NCI-H2029 treated with DMSO at 0.1 percent for 48 hours (cell line): ENCODE measurements around the gene SVBP.

ENCODE experiments used
- DNase-seq: peaks from one replicate; lab custom pipeline; 2025; lab: John Stamatoyannopoulos, UW

Gene SVBP

DNA sequence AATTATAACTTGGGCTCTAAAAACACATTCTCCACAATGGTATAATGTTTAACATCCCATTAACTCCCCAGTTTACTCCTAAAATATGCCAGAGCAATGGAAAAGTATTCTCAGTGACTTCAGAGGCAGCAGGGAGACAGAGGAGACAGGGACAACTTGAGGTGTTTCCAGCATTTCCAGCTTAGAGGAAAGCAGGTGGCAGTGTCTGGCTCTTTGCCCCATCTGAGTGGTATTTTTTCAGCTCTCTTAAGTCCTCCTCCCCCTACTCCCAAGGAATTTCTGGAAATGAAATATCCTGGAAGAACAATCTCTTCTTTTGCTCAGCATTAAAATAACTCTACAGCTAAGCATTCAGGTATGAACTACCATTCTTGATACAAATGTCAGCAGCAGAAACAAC, 11.0 kb downstream of the SVBP start:
- DNase-seq, result no peak

DNA sequence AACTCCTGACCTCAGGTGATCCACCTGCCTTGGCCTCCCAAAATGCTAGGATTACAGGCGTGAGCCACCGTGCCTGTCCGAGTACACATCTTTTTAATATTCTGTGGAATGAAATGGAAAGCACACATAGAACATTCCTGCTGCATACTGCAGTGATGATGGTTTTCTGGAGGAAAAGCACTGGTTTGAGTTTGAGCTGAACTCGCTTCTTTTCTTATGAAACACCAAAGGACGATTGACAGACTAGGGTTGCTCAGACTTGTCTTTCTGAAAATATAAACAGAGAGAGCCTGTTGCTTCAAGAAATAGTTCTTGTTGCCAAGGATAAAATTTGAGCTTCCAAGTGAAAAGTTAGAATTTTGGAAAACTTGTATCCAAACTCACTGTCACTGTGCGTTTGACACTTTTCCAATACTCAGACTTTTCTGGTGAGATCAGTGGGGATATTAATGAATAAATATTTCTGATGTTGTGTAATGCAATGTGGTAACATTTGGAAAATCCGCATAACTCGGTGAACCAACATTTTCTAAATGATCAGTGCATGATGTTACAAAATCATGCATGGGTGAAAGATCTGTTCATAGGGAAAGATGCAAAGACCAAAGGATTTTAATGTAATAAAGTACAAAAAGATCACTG, 15.2 kb downstream of the SVBP start:
- DNase-seq, result no peak

- no peak for DNase-seq
Observed at GRCh38 chr1:42797979-42798378, 19.2 kb downstream of the SVBP start.

GRCh38 chr1:42797414-42797813, 19.8 kb downstream of the SVBP start:
- DNase-seq, result no peak

- DNase-seq, result no peak
Observed at GRCh38 chr1:42793824-42794223, 23.4 kb downstream of the SVBP start.

DNA sequence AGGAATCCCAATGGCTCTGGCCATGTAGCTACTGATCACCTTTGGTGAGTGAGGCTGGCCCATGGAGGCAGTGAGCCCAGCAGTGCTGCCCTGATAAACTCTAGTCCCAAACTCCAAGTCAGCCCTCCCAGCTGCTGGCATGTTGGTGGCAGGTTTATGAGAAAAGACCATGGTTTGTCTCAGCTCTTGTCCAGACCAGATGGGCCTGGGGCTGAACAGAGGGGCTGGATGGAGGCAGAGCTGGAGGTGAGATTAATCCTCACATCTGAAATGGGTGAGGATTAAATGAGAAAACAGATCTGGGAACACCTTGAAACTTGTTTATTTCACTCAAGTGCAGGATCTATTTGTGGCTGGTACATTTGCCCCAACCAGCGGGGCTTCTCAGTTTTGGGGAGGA, 29.2 kb downstream of the SVBP start:
- DNase-seq, result no peak

DNA sequence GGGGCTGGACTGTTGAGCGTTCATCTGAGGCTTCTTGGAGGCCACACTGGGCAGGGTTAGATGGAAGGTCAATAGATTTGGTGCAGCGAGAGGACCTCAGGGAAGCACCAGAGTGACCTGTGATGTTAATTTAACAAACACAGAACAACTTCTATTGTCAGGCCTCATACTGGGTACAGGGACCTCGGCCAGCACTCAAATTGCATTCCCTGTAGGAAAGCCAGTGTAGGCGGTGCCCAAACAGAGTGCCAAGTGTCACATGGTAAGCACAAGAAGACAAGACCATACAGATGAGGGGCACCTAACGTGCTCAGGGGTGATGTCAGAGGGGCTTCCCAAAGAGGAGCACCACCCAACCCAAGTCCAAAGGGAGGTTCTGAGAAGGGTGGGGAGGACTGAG, 31.1 kb downstream of the SVBP start:
- no peak for DNase-seq

- DNase-seq, result no peak
Observed at GRCh38 chr1:42784946-42785693, 32.1 kb downstream of the SVBP start, which contains the start of gene TMEM269. TMEM269 (plus strand) TSS chr1:42784991; CDS start chr1:42789894, 4,903 bp downstream.

DNA sequence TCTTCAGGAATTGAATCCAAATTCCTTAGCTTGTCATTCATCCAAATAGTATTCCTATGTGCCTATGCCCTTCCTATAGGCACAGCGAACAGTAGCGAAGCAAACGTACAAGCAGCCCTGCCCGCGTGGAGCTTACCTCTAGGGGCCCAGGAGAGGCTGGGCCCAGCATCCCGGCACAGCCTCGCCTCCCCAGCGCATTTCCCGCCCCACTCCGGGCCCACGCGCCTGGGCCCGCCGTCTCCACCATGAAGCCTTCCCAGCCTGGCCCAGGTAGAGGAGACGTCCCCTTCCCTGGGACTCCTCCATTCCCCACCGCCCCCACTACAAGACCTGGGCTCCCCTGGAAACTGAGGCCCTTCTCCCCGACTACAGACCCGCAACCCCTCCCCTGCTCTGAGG, 32.7 kb downstream of the SVBP start:
- DNase-seq, result no peak

DNA sequence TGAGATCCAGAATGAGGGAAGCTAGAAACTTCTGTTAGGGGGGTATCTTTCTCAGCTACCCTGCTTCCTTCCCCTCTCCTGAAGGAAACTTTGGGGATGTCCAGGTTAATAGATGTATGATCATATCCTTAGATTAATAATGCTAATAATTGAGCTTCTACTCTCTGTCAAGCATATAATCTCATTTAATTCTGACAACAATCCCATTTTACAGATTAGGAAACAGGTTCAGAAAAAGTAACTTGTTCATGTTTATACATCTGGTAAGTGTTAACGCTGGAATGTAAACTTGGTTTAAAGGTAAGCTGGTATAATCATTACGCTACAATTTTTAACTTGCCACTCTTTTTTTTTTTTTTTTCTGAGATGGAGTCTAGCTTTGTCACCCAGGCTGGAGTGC, 34.1 kb downstream of the SVBP start:
- DNase-seq, result no peak

GRCh38 chr1:42780176-42780575, 37.0 kb downstream of the SVBP start:
- DNase-seq, result no peak

DNA sequence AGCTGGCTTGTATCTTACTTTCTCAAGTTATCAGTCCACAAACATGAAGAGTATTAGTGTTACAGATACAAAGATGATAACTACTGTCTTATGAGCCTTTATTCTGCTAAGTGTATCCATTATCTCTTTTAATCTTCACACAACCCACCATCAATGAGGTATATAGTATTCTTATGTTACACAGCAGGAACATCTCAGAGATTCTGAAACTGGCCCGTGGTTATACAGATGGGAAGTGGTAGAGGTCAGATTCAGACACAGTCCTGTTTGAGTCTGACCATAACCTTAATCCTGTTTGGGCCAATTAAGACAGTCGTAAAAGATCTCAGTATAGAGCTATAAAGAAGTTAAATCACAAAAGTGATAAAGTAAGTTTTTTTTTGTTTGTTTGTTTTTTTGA, 37.5 kb downstream of the SVBP start:
- no peak for DNase-seq

- peak; percentile 15 for DNase-seq
Observed at GRCh38 chr1:42777852-42778251, 39.3 kb downstream of the SVBP start.

GRCh38 chr1:42776502-42776901, 40.7 kb downstream of the SVBP start:
- DNase-seq, result no peak

DNA sequence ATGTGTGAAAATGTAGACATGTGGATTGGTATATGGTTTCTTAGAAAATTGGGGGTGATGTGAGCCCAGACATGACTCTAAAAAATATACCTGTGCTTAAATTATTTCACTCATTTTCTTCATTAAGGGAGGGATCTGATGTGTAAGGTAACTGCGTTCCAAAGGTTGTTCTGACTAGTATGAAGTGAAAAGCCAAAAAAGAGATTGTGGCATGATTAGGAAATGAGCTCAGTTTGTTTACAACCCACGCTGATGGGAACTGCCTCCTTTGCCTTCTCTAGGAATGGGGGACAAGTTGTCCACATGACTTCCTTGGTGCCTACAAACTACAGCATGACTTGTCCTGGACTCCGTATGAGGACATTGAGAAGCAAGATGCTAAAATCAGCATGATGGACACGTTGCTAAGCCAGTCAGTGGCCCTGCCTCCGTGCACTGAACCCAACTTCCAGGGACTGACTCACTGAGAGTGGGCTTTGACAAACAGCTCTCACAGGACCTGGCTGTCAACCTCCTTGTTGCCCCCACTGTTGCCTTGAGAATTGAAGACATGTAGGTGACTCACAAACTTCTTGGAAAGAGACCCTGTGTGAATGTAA, 42.2 kb downstream of the SVBP start:
- no peak for DNase-seq

- no peak for DNase-seq
Observed at GRCh38 chr1:42773420-42773819, 43.8 kb downstream of the SVBP start.

DNA sequence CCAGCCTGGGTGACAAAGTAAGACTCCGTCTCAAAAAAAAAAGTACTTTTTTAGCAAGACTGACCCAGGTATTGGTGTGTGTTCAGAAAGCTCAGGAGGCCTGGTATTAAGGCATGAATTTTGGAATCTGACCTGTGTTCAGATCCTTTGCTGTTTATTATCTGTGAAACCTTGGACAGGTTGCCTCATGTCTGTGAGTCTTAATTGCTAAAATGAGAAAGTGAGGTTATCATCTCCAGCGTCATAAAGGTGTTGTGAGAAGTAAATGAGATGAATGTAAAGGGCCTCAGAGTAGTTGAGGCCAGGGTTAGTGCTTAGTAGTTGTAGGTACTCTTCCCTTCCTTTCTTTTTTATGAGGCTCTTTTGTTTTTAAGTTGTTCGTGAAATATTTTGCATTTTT, 47.4 kb downstream of the SVBP start:
- DNase-seq, result no peak

- DNase-seq, result no peak
Observed at GRCh38 chr1:42768172-42768571, 49.0 kb downstream of the SVBP start.

- no peak for DNase-seq
Observed at GRCh38 chr1:42767510-42768000, 49.6 kb downstream of the SVBP start.

GRCh38 chr1:42766741-42767509, 50.3 kb downstream of the SVBP start, which contains the start of the genes C1orf50 and P3H1:
C1orf50 (plus strand) TSS chr1:42767249; CDS start chr1:42767312, 63 bp downstream.
P3H1 (minus strand) TSS chr1:42767028; CDS start chr1:42766971, 57 bp downstream.
- DNase-seq, result peak; percentile 99

DNA sequence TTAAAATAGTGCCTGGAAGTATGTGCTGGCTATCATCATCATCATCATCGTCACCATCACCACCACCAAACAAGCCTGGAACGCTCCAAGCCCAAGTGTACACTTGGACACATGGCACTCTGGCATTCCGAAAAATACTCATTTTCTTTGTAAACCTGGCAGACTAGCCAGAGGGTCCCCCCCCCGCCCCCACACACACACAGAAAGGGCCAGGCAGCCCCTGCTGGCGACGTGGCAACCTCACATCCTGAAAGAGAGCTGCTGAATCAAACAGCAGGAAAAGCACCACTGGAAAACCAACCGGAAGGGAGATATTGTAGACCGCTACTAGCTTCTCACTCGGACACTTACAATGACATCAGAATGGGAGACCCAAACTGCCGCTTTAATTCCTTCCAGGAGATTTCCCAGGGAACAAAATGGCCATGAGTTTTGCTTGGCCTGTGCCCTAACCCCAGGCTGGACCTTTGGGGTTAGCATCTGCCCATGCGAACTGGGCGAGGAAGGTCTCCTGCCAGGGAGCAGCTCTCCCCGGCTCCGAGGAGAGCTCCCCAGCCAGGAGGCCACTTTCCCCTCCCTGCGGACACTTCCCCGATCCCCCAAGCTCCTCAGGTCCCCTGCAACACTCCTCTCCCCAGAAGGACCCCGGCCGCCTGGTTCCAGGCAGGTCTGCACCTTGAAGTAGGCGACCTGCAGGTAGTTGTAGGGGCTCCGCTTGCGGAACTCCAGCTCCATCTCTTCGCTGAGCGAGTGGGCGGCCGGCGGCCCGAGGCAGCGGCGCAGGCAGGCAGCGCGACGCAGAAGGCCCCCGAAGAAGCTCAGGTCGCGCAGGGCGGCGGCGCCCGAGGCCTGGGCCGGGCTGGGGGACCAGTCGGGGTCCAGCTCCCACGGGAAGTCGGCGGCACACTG, 51.1 kb downstream of the SVBP start:
- DNase-seq, result peak; percentile 57
